ENCODE measurements around the gene GEMIN4. TPM values are rescaled to one million over a fixed set of nuclear protein-coding genes. Genes with fewer than 3 reads are reported as not detected.

GEMIN4 gene
- total RNA-seq, 1 donor from 2014 or later = 12.6 TPM

DNA sequence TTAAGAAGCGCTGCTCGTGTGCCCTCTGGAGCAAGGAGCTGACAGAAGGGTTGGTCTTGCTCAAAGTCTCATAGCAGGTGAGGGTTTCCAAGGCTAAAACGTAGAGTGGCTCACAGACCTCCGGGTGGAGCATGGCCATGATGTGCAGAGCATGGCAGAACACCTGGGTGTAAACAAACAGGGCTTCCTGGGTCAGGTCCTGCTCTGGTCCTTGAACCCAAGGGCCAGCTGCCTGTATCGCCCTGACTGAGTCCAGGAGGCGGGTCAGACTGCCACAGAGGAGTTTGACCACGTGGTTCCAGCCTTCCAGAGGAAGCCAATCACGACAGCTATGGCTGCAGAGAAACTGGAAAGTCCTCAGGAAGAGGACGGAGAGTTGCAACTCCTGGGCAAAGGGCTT lies 7.1 kb downstream of the GEMIN4 start:
- Mint-ChIP-seq H3K9me3 (ENCODE audit: low read depth) (no peaks in the 10 kb centered on the region), H3K27ac (ENCODE audit: unreplicated experiment) (no peak overlapping the region), H3K27me3 (ENCODE audit: low read depth) (no peaks in the 10 kb centered on the region), H3K4me3 (ENCODE audit: unreplicated experiment) (no peak overlapping the region), H3K4me1 (ENCODE audit: low read depth) (peaks cover 3% of the 10 kb centered on the region), H3K36me3 (ENCODE audit: low read depth) (peaks cover 21% of the 10 kb centered on the region)
- TF ChIP-seq, protein P1, sequence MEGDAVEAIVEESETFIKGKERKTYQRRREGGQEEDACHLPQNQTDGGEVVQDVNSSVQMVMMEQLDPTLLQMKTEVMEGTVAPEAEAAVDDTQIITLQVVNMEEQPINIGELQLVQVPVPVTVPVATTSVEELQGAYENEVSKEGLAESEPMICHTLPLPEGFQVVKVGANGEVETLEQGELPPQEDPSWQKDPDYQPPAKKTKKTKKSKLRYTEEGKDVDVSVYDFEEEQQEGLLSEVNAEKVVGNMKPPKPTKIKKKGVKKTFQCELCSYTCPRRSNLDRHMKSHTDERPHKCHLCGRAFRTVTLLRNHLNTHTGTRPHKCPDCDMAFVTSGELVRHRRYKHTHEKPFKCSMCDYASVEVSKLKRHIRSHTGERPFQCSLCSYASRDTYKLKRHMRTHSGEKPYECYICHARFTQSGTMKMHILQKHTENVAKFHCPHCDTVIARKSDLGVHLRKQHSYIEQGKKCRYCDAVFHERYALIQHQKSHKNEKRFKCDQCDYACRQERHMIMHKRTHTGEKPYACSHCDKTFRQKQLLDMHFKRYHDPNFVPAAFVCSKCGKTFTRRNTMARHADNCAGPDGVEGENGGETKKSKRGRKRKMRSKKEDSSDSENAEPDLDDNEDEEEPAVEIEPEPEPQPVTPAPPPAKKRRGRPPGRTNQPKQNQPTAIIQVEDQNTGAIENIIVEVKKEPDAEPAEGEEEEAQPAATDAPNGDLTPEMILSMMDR (IDR thresholded peaks at IDR 0.05) = no peak
- no peak for DNase-seq (ENCODE audit: low spot score)

DNA sequence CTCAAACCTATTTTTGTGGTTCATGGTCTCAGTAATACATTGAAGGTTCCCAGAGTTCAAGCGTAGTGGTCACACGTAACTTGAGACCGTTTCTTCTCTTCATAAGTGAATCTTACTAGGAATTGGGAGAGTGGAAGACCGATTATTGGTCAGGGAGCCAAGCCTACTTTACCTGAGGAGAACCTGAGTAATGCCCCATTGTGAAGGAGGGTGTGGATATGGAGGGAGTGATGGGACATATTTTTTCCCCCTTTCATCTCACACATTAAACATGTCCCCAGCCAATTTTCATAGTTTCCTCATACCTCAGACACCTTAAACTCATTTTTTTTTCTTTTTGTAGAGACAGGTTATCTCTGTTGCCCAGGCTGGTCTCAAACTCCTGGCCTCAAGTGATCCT lies 8.9 kb downstream of the GEMIN4 start:
- Mint-ChIP-seq H3K4me3 (ENCODE audit: unreplicated experiment) (no peak overlapping the region), H3K9me3 (ENCODE audit: low read depth) (no peaks in the 10 kb centered on the region), H3K4me1 (ENCODE audit: low read depth) (no peaks in the 10 kb centered on the region), H3K27me3 (ENCODE audit: low read depth) (no peaks in the 10 kb centered on the region), H3K27ac (ENCODE audit: unreplicated experiment) (no peak overlapping the region), H3K36me3 (ENCODE audit: low read depth) (peaks cover 25% of the 10 kb centered on the region)
- TF ChIP-seq, protein P1 (IDR thresholded peaks at IDR 0.05) = no peak
- DNase-seq (ENCODE audit: low spot score) = no peak

DNA sequence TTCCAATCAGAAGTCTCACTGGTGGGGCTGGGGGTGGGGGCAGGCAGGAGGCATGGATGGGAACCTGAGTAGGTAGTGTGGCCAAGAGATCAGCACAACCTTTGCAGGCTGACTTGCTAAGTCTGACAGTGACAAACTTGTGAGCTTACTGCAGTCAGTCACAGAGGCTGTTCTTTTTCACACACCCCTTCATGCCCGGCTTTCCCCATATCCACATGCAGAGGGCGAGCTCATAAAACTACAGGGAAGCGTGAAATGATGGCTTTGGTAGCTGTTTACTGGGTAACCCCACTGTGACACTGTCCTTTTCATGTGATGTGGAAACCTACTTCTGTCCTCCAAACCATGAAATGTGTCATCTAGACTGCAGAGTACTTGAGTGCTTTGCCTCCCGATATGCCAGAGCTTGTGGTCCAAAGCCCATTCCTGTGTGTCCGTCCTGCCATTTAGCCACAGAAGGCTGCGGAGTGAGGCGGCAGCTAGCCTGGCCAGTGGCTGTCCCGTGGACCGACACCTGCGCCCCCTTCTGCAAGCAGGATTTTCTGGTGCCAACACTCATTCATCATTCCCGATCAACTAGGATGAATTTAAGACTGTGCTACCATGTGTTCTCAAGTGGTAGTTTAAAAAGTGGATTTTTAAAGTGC lies 9.8 kb downstream of the GEMIN4 start:
- Mint-ChIP-seq H3K27ac (ENCODE audit: unreplicated experiment) (peak overlapping the region; percentile 25), H3K27me3 (ENCODE audit: low read depth) (no peaks in the 10 kb centered on the region), H3K9me3 (ENCODE audit: low read depth) (no peaks in the 10 kb centered on the region), H3K4me3 (ENCODE audit: unreplicated experiment) (no peak overlapping the region), H3K36me3 (ENCODE audit: low read depth) (peaks cover 28% of the 10 kb centered on the region), H3K4me1 (ENCODE audit: low read depth) (no peaks in the 10 kb centered on the region)
- no peak for DNase-seq (ENCODE audit: low spot score)
- TF ChIP-seq, protein P1 (IDR thresholded peaks at IDR 0.05) = no peak

DNA sequence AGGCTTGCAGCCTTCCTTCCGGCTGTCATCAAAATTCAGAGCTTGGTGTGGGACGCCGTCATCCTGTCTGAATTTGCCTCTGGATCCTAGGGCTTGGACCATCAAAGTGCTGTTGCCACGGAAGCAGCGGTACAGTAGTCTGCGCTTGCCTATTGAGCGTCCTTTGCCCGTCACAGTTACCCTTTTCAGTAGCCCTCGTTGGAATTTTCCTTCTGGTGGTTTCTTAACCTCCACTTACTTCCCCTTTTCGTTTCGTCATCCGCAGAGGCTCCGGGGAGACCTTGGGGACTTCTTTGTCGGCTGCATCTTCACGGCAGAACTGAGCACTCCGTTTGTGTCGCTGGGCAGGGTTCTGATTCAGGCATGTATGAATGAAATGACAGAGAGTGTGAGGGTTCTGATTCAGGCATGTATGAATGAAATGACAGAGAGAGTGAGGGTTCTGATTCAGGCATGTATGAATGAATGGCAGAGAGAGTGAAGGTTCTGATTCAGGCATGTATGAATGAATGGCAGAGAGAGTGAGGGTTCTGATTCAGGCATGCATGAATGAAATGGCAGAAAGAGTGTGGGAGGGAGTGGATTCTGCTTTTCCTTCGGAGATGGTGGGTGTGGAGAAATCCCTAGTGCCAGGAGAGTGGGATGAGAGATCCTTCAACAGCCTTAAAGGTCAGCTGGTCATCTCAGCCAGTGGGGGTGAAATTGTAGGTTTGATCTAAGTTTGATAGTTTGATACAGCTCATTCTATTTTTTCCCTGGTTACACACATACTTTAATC lies 11.6 kb downstream of the GEMIN4 start:
- Mint-ChIP-seq H3K27ac (ENCODE audit: unreplicated experiment) (no peak overlapping the region), H3K4me1 (ENCODE audit: low read depth) (no peaks in the 10 kb centered on the region), H3K9me3 (ENCODE audit: low read depth) (no peaks in the 10 kb centered on the region), H3K4me3 (ENCODE audit: unreplicated experiment) (no peak overlapping the region), H3K27me3 (ENCODE audit: low read depth) (no peaks in the 10 kb centered on the region), H3K36me3 (ENCODE audit: low read depth) (peaks cover 26% of the 10 kb centered on the region)
- TF ChIP-seq, protein P1 (IDR thresholded peaks at IDR 0.05) = no peak
- DNase-seq (ENCODE audit: low spot score) = no peak

DNA sequence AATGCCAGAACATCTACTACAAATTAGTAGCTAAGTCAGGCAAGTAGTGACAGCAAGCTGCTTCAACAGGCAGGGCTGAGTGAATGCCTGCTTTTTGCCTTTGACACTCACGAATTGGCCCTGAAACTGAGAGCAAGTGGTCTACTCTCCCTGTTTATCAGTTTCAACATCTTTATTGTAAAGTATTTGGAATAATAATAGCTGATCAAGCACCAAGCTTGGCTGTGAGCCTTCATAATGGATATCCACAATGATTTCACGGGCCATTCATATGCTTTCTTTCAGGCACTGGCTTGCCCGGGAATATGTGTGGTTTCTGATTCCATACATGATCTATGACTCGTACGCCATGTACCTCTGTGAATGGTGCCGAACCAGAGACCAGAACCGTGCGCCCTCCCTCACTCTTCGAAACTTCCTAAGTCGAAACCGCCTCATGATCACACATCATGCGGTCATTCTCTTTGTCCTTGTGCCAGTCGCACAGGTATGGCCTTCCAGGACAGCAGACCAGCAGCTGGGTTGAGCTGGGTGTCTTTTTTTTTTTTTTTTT lies 14.4 kb downstream of the GEMIN4 start:
- no peak overlapping the region for H3K4me3 Mint-ChIP-seq (ENCODE audit: unreplicated experiment)

More for the DNA sequence above, 14.4 kb downstream of the GEMIN4 start:
- no peaks in the 10 kb centered on the region for H3K9me3 Mint-ChIP-seq (ENCODE audit: low read depth)
- DNase-seq (ENCODE audit: low spot score) = no peak
- peaks cover 14% of the 10 kb centered on the region for H3K4me1 Mint-ChIP-seq (ENCODE audit: low read depth)
- H3K27me3 Mint-ChIP-seq (ENCODE audit: low read depth) = no peaks in the 10 kb centered on the region
- peaks cover 22% of the 10 kb centered on the region for H3K36me3 Mint-ChIP-seq (ENCODE audit: low read depth)
- H3K27ac Mint-ChIP-seq (ENCODE audit: unreplicated experiment) = no peak overlapping the region
- TF ChIP-seq, protein P1 (IDR thresholded peaks at IDR 0.05) = no peak
